ENCODE measurements around the gene ANAPC13. TPM values are rescaled to one million over a fixed set of nuclear protein-coding genes. Genes with fewer than 3 reads are reported as not detected.
A peak's percentile ranks its signal among the peaks of the same experiment; 100 is the strongest.

The ANAPC13 gene
- total RNA-seq, 1 experiment from 2014 or later, result 81.9 TPM

DNA sequence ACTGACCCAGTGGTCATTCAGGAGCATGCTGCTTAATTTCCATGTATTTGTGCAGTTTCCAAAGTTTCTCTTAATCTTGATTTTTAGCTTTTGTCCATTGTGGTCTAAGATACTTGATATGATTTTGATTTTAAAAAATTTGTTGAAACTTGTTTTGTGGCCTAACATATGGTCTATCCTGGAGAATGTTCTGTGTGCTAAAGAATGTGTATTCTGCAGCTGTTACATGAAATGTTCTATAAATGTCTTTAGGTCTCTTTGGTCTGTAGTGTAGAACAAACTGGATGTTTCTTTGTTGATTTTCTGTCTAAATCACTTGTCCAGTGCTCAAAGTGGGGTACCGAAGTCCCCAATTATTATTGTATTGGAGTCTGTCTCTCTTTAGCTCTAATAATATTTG lies 17.5 kb upstream of the ANAPC13 start:
- Histone ChIP-seq H3K27ac (no peak overlapping the region), H3K4me1 (replicated peaks) (no peaks in the 10 kb centered on the region), H3K36me3 (peaks cover 10% of the 10 kb centered on the region), H3K27me3 (replicated peaks) (no peaks in the 10 kb centered on the region), H3K4me3 (no peak overlapping the region), H3K9me3 (replicated peaks) (no peaks in the 10 kb centered on the region; the same call in 1 of the 2 replicates)
- no peak for DNase-seq (ENCODE audit: low read depth in 1 of 2, low spot score in 2 of 2)

DNA sequence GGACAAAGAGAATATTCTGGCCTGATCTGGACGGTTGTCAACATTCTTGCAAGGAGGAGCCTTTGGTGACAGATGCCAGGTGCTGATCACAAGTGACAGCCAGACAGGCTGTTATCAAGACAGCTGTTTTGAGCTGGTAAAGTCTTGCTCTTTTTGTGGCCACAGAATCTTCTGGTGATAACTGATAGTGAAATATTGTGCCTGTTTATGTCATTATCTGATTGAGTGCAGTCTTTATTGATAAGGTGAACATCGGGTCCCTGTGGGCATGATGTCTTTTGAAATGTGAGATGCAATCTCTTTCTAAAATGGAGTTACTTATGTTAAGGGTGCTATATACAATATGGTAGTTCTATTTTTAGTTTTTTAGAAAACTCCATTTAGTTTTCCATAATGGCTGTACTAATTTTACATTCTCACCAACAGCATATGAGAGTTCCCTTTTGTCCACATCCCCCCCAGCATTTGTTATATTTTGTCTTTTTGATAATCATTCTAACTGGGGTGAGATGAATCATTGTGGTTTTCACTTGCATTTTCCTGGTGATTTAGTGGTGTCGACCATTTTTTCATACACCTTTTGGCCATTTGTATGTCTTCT lies 10.8 kb upstream of the ANAPC13 start:
- DNase-seq (ENCODE audit: low read depth in 1 of 2, low spot score in 2 of 2), result no peak
- Histone ChIP-seq H3K36me3 (peaks cover 12% of the 10 kb centered on the region; the same call in 1 of the 2 replicates), H3K9me3 (replicated peaks) (no peaks in the 10 kb centered on the region; the same call in 1 of the 2 replicates), H3K4me3 (no peak overlapping the region), H3K4me1 (replicated peaks) (peaks cover 11% of the 10 kb centered on the region), H3K27me3 (replicated peaks) (no peaks in the 10 kb centered on the region), H3K27ac (no peak overlapping the region)

DNA sequence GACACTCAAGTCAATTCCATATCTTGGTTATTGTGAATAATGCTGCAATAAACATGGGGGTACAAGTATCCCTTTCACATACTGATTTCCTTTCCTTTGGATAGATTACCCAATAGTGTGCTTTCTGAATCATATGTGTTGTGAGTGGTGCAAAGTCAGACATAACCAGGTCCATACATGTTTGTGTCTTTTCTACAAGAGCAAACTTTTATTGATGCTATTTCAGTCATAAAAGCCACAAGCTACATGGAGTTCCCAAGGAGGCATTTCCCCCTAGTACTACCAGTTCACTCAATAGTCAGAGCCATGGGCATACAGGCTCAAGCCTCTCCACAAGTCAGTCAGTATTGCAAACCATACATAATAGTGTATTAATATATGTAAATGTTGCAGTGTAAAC lies 10.2 kb upstream of the ANAPC13 start:
- DNase-seq (ENCODE audit: low read depth in 1 of 2, low spot score in 2 of 2), result no peak
- Histone ChIP-seq H3K27me3 (replicated peaks) (no peaks in the 10 kb centered on the region), H3K36me3 (peaks cover 12% of the 10 kb centered on the region; the same call in 1 of the 2 replicates), H3K4me3 (no peak overlapping the region), H3K4me1 (replicated peaks) (peaks cover 11% of the 10 kb centered on the region), H3K27ac (no peak overlapping the region), H3K9me3 (replicated peaks) (no peaks in the 10 kb centered on the region)

DNA sequence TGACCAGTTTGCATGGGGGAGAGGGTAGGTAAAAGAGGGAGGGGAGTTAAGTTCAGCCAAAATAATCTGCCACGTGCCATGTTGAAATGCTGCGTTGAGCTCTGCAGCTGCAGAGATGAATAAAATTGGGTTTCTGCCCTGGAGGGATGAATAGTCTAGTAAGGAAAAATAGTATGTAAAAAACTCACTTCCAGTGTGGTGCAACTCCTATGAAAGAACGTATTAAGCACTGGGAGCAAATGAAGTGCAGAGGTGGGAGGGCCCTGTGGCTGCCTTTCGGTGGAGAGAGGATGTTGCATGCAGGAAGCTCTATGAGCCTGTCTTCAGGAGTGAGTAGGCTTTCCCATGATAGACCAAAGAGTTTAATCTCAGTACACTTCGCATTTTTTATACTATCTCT lies 8.7 kb upstream of the ANAPC13 start:
- DNase-seq (ENCODE audit: low read depth in 1 of 2, low spot score in 2 of 2), result no peak
- Histone ChIP-seq H3K9me3 (replicated peaks) (no peaks in the 10 kb centered on the region), H3K4me3 (no peak overlapping the region), H3K27ac (no peak overlapping the region), H3K27me3 (replicated peaks) (no peaks in the 10 kb centered on the region), H3K4me1 (replicated peaks) (peaks cover 11% of the 10 kb centered on the region), H3K36me3 (peaks cover 9% of the 10 kb centered on the region; the same call in 1 of the 2 replicates)

GRCh38 chr3:134487406-134487805 lies 1.6 kb upstream of the ANAPC13 start:
- Histone ChIP-seq H3K4me3 (no peak overlapping the region; the same call in 1 of the 2 replicates), H3K27ac (peak overlapping the region; percentile 87), H3K4me1 (replicated peaks) (peaks cover 44% of the 10 kb centered on the region), H3K27me3 (replicated peaks) (no peaks in the 10 kb centered on the region), H3K9me3 (replicated peaks) (no peaks in the 10 kb centered on the region), H3K36me3 (peaks cover 17% of the 10 kb centered on the region)
- no peak for DNase-seq (ENCODE audit: low read depth in 1 of 2, low spot score in 2 of 2)

GRCh38 chr3:134486577-134487041 lies 824 bp upstream of the ANAPC13 start:
- H3K36me3 ChIP-seq, result peaks cover 24% of the 10 kb centered on the region
- peak overlapping the region; percentile 87 for H3K27ac ChIP-seq
- H3K4me3 ChIP-seq, result peak overlapping the region; percentile 69
- H3K9me3 ChIP-seq (replicated peaks), result no peaks in the 10 kb centered on the region
- no peaks in the 10 kb centered on the region for H3K27me3 ChIP-seq (replicated peaks)
- peaks cover 45% of the 10 kb centered on the region for H3K4me1 ChIP-seq (replicated peaks)
- DNase-seq (ENCODE audit: low read depth in 1 of 2, low spot score in 2 of 2), result no peak

DNA sequence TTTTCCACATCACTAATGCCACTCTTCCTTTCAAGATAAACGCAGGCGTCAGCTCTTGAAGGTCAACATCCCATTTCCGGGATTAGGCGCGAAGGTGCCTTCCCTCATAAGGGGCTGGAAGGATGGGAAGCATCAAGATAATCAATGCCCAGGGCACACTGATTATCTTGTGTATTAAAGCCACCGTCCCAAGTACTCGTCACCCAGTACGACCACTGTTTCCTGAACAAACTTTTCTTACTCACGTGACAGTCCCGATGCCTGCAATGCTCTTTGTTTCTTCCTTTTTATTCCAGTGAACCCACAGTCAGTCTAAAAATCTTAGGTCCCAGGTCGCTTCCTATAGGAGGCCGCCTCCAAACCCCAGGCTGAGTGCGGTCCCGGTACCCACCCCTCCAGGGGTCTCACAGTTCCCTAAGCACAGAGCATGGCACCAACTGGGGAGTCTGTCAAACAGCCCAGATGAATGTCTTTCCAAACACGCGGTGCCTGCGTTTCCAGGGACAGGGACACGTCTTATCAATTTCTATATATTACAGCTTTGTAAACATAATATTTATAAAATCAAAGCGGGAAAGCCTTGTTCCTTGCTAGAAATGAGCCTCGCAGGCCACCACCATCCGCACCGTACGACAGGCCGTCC lies 589 bp downstream of the ANAPC13 start:
- no peak for DNase-seq (ENCODE audit: low read depth in 1 of 2, low spot score in 2 of 2)
- Histone ChIP-seq H3K4me3 (peak overlapping the region; percentile 69), H3K4me1 (replicated peaks) (peaks cover 45% of the 10 kb centered on the region), H3K36me3 (peaks cover 38% of the 10 kb centered on the region), H3K27me3 (replicated peaks) (no peaks in the 10 kb centered on the region), H3K27ac (peak overlapping the region; percentile 87), H3K9me3 (replicated peaks) (no peaks in the 10 kb centered on the region)

DNA sequence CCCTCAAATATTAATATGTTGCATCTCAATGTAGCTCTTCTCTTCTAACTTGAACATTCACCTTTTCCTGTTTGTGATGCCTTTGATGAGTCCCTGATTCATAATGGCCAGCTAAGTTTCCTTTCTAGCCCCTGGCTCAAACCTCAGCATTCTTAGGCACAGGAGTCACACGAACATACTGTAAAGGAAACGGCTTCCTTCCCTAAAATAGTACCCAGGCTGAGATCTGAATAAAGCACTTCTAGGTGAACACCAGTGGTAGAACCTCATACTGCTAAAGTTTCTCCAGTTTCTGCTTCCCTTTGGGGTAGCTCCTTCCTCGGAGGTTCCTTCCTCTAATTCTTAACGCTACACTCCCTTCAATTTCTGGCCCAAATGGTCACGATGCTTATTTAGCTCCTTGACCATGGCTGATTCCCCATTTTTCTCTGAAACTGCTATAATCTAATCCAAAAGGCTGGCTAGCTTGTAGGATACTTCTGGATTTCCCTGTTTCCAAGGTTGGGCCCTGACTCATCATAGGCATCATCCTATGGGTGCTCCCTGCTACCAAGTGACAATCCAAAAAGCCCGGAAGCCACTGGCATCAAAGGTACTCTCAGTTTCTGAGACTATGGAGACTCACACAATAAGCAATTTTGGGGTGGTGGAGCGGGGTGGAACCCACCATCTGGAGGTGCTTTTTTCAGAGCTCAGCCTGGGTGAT lies 2.4 kb downstream of the ANAPC13 start:
- peak overlapping the region; percentile 75 for H3K27ac ChIP-seq
- no peaks in the 10 kb centered on the region for H3K27me3 ChIP-seq (replicated peaks)
- no peak overlapping the region for H3K4me3 ChIP-seq
- H3K36me3 ChIP-seq, result peaks cover 56% of the 10 kb centered on the region
- H3K9me3 ChIP-seq (replicated peaks), result no peaks in the 10 kb centered on the region
- peaks cover 50% of the 10 kb centered on the region for H3K4me1 ChIP-seq (replicated peaks)
- peak; percentile 50 to 51 for DNase-seq (ENCODE audit: low read depth in 1 of 2, low spot score in 2 of 2)

GRCh38 chr3:134482622-134483021 lies 3.2 kb downstream of the ANAPC13 start:
- H3K9me3 ChIP-seq (replicated peaks), result no peaks in the 10 kb centered on the region
- H3K4me3 ChIP-seq, result no peak overlapping the region
- H3K4me1 ChIP-seq (replicated peaks), result peaks cover 53% of the 10 kb centered on the region
- no peak for DNase-seq (ENCODE audit: low read depth in 1 of 2, low spot score in 2 of 2)
- H3K27me3 ChIP-seq (replicated peaks), result no peaks in the 10 kb centered on the region
- H3K27ac ChIP-seq, result peak overlapping the region; percentile 75
- peaks cover 62% of the 10 kb centered on the region for H3K36me3 ChIP-seq

GRCh38 chr3:134481166-134481565 lies 4.6 kb downstream of the ANAPC13 start:
- peaks cover 74% of the 10 kb centered on the region for H3K36me3 ChIP-seq
- peaks cover 46% of the 10 kb centered on the region for H3K4me1 ChIP-seq (replicated peaks)
- H3K27ac ChIP-seq, result no peak overlapping the region
- no peak for DNase-seq (ENCODE audit: low read depth in 1 of 2, low spot score in 2 of 2)
- H3K9me3 ChIP-seq (replicated peaks), result no peaks in the 10 kb centered on the region
- no peaks in the 10 kb centered on the region for H3K27me3 ChIP-seq (replicated peaks)
- no peak overlapping the region for H3K4me3 ChIP-seq

DNA sequence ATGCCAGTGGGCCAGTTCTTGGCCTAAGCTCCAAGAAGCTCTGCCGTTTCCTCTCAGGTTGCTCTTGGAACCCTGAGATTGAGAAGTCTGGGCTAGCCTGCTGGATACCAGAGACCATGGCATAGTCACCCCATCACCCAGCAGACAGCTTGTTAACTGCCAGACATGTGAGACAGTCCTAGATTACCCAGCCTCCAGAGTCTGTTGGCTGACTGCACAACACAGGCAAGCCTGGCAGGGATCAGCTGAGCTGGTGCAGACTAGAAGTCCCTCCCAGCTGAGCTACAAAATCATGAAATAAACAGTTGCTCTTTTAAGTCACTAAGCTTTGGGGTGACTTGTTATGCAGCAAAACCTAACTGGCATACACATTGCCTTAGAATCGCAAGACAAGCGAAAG lies 5.2 kb downstream of the ANAPC13 start:
- H3K36me3 ChIP-seq, result peaks cover 72% of the 10 kb centered on the region
- H3K9me3 ChIP-seq (replicated peaks), result no peaks in the 10 kb centered on the region
- no peak overlapping the region for H3K27ac ChIP-seq
- no peak for DNase-seq (ENCODE audit: low read depth in 1 of 2, low spot score in 2 of 2)
- H3K27me3 ChIP-seq (replicated peaks), result no peaks in the 10 kb centered on the region
- H3K4me1 ChIP-seq (replicated peaks), result peaks cover 46% of the 10 kb centered on the region
- no peak overlapping the region for H3K4me3 ChIP-seq

DNA sequence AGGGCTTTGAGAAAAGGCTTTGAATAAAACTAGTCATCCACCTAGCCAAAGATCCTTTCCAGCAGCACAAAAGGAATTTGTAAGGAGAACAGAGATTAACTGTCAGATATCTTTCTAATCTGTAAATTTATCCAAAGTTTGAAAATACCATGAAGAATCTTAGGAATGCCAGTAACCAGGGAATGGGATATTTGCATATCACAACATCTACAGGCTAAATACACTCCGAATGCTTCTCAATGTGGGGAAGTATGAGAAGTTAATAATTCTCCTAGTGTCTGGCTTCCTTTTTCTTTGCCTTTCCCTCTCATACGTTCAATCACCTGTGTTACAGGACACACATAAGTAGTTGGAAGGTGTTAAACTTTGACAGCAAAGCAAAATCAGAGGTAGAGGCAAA lies 7.8 kb downstream of the ANAPC13 start:
- H3K9me3 ChIP-seq (replicated peaks), result no peaks in the 10 kb centered on the region
- peaks cover 66% of the 10 kb centered on the region for H3K36me3 ChIP-seq
- H3K4me3 ChIP-seq, result no peak overlapping the region
- peak in 1 of 2 experiments; percentile 31 for DNase-seq (ENCODE audit: low read depth in 1 of 2, low spot score in 2 of 2)
- no peaks in the 10 kb centered on the region for H3K27me3 ChIP-seq (replicated peaks)
- peak overlapping the region; percentile 68 for H3K27ac ChIP-seq
- peaks cover 25% of the 10 kb centered on the region for H3K4me1 ChIP-seq (replicated peaks)

GRCh38 chr3:134477002-134477401 lies 8.8 kb downstream of the ANAPC13 start:
- H3K4me1 ChIP-seq (replicated peaks), result peaks cover 24% of the 10 kb centered on the region
- H3K4me3 ChIP-seq, result no peak overlapping the region
- H3K9me3 ChIP-seq (replicated peaks), result no peaks in the 10 kb centered on the region
- peaks cover 56% of the 10 kb centered on the region for H3K36me3 ChIP-seq
- no peak for DNase-seq (ENCODE audit: low read depth in 1 of 2, low spot score in 2 of 2)
- H3K27ac ChIP-seq, result peak overlapping the region; percentile 68
- no peaks in the 10 kb centered on the region for H3K27me3 ChIP-seq (replicated peaks)

DNA sequence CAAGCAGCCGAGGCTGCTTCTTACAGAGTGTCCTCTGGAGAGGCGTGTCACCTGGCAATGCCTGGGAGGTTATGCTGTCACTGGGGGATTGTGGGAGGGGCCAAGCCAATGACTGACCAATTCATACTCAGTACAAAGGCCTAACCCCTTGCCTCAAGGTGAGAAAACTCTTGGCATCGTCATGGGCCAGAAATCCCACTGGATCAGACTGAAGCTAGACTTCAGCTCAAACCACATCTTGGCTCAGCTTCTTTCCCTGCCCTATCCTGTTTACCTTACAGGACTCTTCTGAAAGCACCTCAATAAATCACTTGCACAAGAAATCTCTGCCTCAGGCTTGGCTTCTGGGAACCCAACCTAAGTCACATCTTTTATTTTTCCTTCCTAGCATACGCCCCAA lies 9.5 kb downstream of the ANAPC13 start:
- no peak overlapping the region for H3K4me3 ChIP-seq
- DNase-seq (ENCODE audit: low read depth in 1 of 2, low spot score in 2 of 2), result no peak
- no peak overlapping the region for H3K27ac ChIP-seq
- H3K4me1 ChIP-seq (replicated peaks), result peaks cover 30% of the 10 kb centered on the region
- H3K27me3 ChIP-seq (replicated peaks), result no peaks in the 10 kb centered on the region
- no peaks in the 10 kb centered on the region for H3K9me3 ChIP-seq (replicated peaks)
- peaks cover 50% of the 10 kb centered on the region for H3K36me3 ChIP-seq
